ENCODE measurements around the gene SLC22A5. TPM values are rescaled to one million over a fixed set of nuclear protein-coding genes. Genes with fewer than 3 reads are reported as not detected.

SLC22A5 gene
- total and polyA plus RNA-seq, 2 donors from 2014 or later = 28.3 to 36.3 TPM

GRCh38 chr5:132435447-132435846, 65.9 kb downstream of the SLC22A5 start:
- H3K27me3 ChIP-seq (ENCODE audit: control insufficient read depth, insufficient read depth, low read length) = no peaks in the 10 kb centered on the region
- intact Hi-C loops (cut with DNase I) = no loop called here
- H3K9ac ChIP-seq (ENCODE audit: low read length in 3 of 3) = no peak overlapping the region
- H3K27ac ChIP-seq (ENCODE audit: low read depth in 2 of 2, low read length in 2 of 2) = no peak overlapping the region
- no peak overlapping the region for H3K4me3 ChIP-seq (ENCODE audit: low read length in 3 of 3)
- TF ChIP-seq, protein P1, sequence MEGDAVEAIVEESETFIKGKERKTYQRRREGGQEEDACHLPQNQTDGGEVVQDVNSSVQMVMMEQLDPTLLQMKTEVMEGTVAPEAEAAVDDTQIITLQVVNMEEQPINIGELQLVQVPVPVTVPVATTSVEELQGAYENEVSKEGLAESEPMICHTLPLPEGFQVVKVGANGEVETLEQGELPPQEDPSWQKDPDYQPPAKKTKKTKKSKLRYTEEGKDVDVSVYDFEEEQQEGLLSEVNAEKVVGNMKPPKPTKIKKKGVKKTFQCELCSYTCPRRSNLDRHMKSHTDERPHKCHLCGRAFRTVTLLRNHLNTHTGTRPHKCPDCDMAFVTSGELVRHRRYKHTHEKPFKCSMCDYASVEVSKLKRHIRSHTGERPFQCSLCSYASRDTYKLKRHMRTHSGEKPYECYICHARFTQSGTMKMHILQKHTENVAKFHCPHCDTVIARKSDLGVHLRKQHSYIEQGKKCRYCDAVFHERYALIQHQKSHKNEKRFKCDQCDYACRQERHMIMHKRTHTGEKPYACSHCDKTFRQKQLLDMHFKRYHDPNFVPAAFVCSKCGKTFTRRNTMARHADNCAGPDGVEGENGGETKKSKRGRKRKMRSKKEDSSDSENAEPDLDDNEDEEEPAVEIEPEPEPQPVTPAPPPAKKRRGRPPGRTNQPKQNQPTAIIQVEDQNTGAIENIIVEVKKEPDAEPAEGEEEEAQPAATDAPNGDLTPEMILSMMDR (IDR thresholded peaks at IDR 0.05; ENCODE audit: borderline replicate concordance, extremely low read depth, insufficient read depth) = no peak
- DNase-seq = no peak
- H3K36me3 ChIP-seq (ENCODE audit: control insufficient read depth in 2 of 3, insufficient read depth in 3 of 3, low read length in 3 of 3) = no peaks in the 10 kb centered on the region
- H3K9me3 ChIP-seq (ENCODE audit: control insufficient read depth in 2 of 3, insufficient read depth in 1 of 3, low read length in 3 of 3) = no peaks in the 10 kb centered on the region
- H3K4me1 ChIP-seq (ENCODE audit: control insufficient read depth in 2 of 3, insufficient read depth in 2 of 3, low read depth in 1 of 3, low read length in 3 of 3) = peaks cover 0 to 24% (median 10%) of the 10 kb centered on the region in 3 donors
- no peak for FAIRE-seq

GRCh38 chr5:132435886-132436285, 66.4 kb downstream of the SLC22A5 start:
- no peak overlapping the region for H3K4me3 ChIP-seq (ENCODE audit: low read length in 3 of 3)
- no peaks in the 10 kb centered on the region for H3K27me3 ChIP-seq (ENCODE audit: control insufficient read depth, insufficient read depth, low read length)
- TF ChIP-seq, protein P1 (IDR thresholded peaks at IDR 0.05; ENCODE audit: borderline replicate concordance, extremely low read depth, insufficient read depth) = no peak
- H3K9ac ChIP-seq (ENCODE audit: low read length in 3 of 3) = no peak overlapping the region
- H3K9me3 ChIP-seq (ENCODE audit: control insufficient read depth in 2 of 3, insufficient read depth in 1 of 3, low read length in 3 of 3) = no peaks in the 10 kb centered on the region
- no peaks in the 10 kb centered on the region for H3K36me3 ChIP-seq (ENCODE audit: control insufficient read depth in 2 of 3, insufficient read depth in 3 of 3, low read length in 3 of 3)
- intact Hi-C loops (cut with DNase I) = no loop called here
- DNase-seq = no peak
- no peak for FAIRE-seq
- no peak overlapping the region for H3K27ac ChIP-seq (ENCODE audit: low read depth in 2 of 2, low read length in 2 of 2)
- peaks cover 0 to 24% (median 10%) of the 10 kb centered on the region in 3 donors for H3K4me1 ChIP-seq (ENCODE audit: control insufficient read depth in 2 of 3, insufficient read depth in 2 of 3, low read depth in 1 of 3, low read length in 3 of 3)

DNA sequence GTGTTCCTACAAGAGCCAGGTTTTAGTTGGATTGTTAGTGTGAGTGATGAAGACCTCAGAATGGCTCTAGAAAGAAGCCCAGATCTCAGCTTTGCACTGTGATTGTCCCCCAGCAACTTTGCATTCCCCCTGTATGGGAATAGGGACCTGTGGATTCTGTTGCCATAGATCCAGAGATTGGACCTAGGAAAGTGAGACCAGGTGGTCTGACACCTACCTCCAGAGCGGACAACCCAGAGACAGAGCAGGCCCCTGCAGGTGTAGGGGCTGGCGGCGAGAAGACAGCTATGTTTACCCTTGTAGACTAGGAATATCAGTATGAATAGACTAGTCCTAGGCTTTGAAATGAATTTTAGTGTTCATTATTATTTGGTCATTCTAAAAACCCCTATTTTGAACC, 67.4 kb downstream of the SLC22A5 start:
- Histone ChIP-seq H3K9me3 (ENCODE audit: control insufficient read depth in 2 of 3, insufficient read depth in 1 of 3, low read length in 3 of 3) (no peaks in the 10 kb centered on the region), H3K4me3 (ENCODE audit: low read length in 3 of 3) (no peak overlapping the region), H3K27me3 (ENCODE audit: control insufficient read depth, insufficient read depth, low read length) (no peaks in the 10 kb centered on the region), H3K4me1 (ENCODE audit: control insufficient read depth in 2 of 3, insufficient read depth in 2 of 3, low read depth in 1 of 3, low read length in 3 of 3) (peaks cover 0 to 24% (median 10%) of the 10 kb centered on the region in 3 donors), H3K9ac (ENCODE audit: low read length in 3 of 3) (no peak overlapping the region), H3K27ac (ENCODE audit: low read depth in 2 of 2, low read length in 2 of 2) (peak overlapping the region; percentile 13 to 22), H3K36me3 (ENCODE audit: control insufficient read depth in 2 of 3, insufficient read depth in 3 of 3, low read length in 3 of 3) (no peaks in the 10 kb centered on the region)
- DNase-seq (no peak), FAIRE-seq (no peak)
- TF ChIP-seq, protein P1 (IDR thresholded peaks at IDR 0.05; ENCODE audit: borderline replicate concordance, extremely low read depth, insufficient read depth) = no peak
- intact Hi-C loops (cut with DNase I) = no loop called here

Data from kidney (tissue), 14 donors.